Stimulated activated CD8-positive, alpha-beta memory T cell treated with anti-CD3 and anti-CD28 coated beads, Interleukin-12 subunit alpha, Interleukin-12 subunit beta, amount 100 ng/mL, for 24 hours (primary cell): ENCODE results near the gene APCDD1L.

ENCODE experiments used
- DNase-seq: peaks from one replicate; pipeline ENCODE4 v3.0.0-alpha.2; 2020; ENCODE audit errors: extremely low read depth

The APCDD1L gene

DNA sequence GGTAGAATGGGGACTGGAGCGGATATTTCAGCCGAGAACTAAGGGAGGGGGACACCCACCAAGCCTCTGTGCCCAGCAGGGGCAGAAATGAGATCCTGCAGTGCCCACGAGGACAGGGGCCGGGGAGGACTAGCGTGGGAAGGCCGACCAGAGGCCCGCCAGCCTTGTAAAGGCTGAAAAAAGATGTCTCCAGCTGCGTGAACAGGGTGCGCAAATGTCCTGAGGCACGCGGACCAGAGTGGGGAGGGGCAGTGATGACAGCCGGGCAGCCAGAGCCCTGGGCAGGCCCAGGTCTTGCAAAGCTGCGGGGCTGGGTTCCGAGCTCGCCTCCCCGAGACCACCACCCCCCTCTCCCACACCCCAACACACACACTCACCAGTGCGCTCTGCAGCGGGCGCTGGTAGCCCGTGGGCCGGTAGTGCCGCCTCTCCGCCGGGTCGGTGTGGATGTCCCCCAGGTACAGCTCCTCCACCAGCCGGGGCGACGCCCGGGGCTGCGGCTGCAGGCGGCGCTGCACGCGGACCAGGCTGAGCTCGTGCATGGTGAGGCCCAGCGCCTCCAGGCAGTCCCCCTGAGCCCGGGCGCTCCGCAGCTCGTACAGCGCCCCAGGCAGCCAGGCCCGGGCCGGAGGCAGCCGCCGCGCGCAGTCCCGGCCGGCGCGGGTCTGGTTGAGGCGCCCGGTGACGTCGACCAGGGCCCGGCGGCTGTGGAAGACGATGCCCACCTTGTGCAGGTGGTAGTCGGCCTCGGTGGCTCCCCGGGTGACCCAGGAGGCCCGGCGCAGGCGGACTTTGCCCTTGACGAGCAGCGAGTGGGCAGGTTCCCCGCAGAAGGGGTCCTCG, 48.2 kb downstream of the APCDD1L start:
- DNase-seq: no peak

DNA sequence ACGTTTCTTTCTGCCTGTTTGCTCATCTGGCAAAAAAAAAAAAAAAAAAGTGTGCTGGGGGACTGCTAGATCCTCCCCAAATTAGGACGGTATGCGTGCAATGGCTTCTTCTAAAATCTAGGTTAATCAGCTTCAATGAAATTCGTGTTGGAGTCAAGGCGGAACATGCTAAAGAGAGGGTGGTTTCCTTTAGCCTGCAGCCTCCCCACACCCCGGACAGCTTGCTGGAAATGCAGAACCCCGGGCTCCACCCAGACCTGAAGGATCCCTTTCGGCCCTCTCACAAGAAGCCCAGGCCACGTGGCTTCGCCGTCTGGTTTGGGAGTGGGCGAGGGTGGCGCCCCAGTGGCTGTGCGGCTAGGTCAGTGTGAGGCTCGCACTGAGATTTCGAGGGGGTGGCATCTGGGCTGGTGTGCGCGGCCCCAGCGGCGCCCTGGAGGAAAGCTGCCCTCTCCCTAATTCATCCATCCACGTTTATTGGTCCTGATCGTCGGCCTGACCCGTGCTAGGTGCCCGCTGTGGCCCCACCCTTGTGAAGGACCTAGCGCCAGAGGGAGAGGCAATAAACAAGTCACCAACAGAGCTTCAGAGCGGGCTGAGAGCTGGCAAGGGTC, 49.0 kb downstream of the APCDD1L start:
- DNase-seq: no peak

DNA sequence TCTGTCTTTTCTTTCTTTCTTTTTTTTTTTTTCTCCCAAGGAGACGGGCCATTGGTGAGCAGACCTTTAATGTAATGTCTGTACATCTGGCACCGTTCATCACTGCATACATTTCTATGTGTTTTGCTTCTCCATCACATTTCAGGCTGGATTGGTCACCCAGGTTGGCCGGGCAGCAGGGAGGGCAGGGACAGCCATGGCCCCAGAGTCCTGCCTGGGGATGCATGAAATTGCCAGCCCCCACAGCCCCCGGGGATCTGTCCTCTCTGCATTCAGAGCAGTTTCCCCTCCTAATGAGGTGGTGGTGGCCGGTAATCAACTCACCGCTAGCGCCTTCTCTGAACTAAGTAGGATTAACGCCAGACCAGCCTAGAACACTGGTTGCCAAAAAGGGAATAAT, 50.4 kb downstream of the APCDD1L start:
- no peak for DNase-seq

DNA sequence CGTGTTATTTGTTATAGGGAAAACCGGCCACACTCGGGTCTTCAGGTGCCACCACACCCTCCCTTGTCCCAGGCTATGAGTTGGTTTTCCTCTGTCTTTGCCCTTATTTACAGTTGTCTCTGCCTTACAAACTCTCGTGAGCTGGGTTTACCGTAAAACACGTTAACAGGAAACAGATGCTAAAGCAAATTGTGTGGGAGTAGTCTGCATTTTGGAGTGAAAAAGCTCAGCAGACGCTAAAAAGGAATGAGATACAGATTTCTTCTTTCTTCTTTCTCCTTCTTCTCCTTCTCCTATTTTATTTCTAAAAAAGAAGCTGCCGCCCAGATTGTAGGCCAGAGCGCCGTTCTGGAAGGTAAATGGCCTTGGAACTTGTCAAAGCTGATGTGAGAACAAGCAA, 51.9 kb downstream of the APCDD1L start:
- no peak for DNase-seq

DNA sequence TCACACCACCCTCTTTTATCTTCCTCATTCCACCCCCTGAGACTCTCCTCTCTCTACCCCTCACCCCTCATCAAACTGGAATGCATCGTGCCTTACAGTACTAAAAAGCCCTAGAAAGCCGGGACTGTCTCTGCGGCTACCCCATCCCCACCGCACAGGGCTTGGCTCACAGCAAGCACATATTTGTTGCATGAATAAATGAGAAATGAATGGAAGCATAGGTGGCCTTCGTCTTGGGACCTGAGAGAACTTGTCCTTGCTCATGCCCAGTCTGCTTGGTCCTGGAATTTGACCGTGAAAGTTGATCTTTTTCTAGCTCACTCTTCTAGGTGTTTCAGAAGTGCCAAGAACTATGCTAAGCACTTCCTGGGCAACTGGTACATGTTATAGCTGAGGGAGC, 53.3 kb downstream of the APCDD1L start:
- DNase-seq: no peak

DNA sequence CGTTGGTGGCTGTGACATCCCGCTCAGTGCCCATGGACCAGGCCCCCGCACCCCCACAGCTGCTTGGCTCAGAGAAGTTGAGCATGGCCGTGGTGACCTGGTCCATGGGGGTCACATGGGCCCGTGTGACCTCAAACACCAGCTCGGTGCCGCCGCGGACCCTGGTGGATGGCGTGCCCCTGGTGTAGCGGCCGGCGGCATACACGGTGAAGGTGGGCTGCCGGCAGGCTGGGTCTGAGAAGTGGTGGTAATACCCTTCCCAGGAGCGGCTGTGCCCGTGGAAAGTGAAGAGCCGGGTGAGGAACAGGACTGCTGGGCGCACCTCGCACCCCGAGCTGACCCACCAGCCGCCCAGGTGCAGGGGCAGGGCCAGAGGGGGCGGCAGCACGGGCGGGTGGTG, 54.1 kb downstream of the APCDD1L start:
- no peak for DNase-seq

DNA sequence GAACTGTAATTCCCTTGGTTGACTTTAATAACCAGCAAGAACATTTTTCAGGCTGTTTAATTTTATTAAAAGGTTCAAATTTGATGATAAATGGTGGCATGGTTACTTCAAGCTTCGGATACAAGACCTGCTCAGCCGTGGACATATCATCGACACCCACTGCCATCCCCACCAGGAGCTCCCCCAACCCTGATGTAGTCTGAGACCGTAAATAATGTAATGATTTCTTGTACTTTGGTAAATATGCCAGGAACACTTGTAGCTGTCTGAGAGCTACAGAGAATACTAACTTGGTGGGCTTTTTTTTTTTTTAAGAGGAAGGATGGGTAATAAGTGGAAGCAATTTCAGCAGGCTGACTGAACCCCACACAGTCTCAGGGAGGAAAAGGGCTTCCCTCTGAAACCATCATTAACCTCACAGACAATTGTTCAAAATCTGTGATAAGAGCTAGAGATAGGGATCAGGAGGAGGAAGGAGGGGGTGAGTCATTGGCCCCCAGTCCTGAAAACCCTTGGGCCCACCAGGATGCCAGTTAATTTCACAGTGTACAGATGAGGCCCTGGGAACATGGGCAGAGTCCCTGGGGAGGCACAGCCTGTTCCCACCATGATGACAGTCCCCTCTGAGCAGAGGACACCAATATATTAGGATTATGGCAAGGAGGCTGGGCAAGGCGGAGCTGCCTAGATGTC, 56.0 kb downstream of the APCDD1L start:
- no peak for DNase-seq

DNA sequence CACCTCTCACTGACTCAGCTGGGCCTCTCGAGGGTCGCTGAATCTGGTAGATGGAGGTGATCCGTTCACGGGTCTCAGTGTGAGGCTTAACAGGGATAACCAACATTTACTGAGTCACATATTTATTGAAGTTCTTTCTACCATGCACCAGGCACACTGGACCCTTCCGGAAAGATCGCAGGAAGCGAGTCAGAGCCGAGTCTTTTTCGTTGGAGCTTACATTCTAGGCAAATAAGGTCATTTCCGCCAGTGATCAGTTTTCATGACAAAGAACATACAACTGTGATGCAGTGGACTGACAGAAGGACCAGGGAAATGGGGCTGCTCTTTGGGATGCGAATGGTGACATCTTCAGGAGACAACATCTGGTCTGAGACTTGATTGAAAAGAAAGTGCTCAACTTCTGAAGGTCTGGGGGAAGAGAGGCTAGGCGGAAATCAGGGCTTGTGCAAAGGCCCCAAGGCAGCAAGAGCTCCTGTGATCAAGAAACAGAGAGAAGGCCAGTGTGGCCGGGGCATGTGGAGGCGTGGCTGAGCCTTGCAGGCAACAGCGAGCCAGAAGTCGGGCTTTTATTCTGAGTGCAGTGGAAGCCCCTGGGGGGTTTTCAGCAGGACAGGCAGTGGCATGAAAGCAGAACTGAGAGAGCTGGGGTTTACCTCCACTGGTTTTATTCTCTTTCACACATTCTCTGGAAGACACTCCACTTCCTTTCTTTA, 56.7 kb downstream of the APCDD1L start:
- DNase-seq: no peak

DNA sequence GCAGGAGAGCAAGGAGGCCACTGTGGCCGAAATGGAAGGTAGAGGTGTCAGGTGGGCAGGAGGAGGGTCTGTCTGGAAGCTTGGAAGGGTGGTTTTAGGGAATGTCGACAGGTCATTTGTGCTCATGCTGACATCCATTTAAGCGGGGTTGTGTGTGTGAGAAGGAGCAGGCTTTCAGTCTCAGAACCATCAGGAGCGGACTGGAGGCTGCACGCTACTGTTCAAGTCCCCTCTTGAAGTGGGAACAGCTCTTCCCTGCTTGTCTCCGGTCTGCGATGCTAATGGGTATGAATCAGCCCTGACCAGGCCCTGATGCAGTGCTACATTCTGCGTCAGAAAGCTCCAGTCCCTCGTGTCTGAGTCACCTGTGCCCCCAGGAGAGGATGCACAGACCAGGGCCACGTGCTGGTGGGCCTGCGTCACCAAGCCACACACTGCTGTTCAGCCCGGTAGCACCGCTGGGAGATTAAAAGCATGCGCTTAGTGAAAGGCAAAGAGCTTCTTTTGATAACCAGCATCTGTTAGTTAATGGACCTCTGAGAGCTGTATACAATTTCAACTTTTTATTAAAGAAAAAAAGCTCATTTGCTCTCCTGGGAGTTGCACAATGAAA, 58.0 kb downstream of the APCDD1L start:
- DNase-seq: no peak

DNA sequence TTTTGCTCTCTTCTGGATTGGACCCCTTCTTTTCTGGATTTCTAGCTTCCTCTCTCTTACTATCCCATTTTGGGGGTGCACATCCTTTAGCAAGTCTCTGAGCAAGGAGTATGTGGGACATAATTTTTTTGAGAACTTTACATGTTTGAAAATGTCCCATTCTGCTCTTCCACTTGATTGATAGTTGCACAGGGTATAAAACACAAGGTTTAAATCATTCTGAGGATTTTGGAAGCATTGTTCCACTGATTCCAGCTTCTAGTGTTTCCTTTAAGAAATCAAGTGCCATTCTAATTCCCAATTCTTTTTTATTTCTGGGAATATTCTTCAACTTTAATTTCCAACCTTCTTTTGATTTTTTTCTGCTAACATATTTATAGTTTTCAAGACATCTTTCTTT, 60.7 kb downstream of the APCDD1L start:
- DNase-seq: no peak

DNA sequence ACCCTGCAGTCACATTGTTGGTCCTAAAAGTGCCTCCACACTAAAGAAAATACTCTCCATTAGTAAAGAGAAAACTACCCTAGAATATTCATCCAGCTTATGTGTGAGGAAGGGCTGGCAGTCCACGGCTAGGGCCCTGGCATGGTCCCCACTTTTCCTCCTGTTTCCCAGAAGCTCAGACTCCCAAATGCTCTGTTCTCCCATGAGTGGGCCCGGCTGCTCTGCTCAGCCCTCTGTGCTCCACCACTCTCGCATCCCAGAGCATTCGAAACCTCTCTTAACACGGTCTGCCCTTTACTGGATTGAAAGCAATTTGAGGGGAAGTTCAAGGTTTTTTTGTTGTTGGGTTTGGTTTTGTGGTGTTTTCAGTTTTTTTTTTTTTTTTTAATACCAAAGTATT, 61.8 kb downstream of the APCDD1L start:
- DNase-seq: no peak

DNA sequence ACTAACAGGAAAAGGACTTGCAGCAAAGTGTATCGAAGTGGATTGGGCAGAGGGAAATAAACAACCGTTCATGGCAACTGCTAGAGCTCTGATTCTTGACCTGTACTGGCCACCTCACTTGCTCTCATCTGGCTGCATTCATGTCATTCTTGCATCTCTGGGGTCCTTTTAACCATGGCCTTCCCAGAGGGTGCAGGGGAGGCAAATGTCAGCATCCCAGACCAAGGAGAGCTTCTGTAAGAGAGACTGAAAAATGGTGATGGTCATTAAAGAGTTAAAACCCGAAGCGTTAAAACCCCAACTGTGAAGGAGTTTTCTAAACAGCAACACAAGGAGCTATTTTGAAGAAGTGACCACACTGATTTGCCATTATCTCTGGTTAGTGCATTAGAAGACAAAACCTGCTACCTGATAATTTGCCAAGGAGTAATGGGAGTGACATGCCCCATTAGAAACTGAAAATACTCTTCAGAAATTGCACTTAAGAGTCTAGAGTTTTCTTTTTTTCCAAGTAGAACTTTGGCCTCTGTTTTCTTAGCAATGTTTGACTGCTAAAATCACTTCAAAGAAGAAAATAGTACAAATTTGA, 62.4 kb downstream of the APCDD1L start:
- DNase-seq: no peak

DNA sequence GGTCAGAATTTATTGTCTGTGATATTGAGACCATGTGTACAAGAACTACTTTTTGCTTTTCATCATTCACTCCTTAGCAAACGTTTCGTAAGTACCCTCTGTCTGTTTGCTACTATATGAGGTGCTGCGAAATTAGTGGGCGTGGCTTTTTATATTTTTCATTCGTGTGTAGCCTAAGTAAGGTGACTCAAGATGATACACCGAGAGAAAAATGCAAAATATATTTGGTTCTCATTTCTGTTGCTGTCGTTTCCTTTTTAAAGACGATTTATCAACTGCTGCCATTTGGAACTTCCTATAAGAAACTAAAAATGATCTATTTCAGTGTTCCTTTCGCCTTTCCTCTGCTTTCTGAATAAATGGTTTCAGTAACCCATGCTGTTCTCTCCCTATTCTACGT, 64.9 kb downstream of the APCDD1L start:
- DNase-seq: no peak

DNA sequence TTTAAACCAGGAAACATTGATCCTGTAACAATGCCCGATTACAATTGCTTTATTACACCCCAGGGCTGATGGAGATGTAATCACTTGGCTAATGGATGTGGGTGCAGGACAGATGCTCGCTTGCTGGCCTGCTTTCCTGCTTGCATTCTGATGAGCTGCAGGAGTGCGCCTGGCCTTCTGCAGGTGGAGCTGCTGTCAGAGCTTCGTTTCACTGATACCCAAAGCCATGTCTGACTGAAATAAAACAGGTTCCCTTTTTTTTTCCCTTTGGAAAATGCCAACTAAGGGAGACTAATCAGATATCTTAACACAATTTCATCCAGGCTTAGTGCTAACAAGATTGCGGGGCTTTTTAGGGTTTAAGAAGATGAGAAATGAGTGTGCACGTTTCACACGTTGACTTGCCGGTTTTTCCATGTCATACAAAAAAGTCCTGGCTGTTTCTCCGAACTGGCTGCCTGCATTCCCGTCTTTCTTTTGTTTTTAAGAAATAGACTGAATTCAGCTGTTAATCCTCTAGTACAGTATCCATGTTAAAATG, 65.4 kb downstream of the APCDD1L start:
- DNase-seq: no peak

DNA sequence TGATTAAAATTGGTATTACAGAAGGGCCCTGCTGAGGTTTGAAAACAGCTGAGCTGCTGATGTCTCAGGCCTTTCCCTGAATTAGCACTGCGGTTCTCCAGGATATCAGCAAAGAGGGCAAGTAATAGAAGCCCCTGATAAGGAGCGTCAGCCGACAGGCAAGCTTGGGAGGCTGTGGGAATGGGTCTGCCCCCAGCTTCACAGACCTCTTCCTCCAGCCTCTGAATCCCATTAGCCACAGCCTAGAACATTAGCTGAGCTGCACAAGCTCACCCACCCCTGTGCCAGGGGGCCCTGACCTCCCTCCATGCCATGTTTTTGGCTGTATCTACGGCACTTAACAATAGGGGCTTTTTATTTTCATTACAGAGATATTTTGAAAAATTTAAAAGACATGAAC, 66.2 kb downstream of the APCDD1L start:
- no peak for DNase-seq

DNA sequence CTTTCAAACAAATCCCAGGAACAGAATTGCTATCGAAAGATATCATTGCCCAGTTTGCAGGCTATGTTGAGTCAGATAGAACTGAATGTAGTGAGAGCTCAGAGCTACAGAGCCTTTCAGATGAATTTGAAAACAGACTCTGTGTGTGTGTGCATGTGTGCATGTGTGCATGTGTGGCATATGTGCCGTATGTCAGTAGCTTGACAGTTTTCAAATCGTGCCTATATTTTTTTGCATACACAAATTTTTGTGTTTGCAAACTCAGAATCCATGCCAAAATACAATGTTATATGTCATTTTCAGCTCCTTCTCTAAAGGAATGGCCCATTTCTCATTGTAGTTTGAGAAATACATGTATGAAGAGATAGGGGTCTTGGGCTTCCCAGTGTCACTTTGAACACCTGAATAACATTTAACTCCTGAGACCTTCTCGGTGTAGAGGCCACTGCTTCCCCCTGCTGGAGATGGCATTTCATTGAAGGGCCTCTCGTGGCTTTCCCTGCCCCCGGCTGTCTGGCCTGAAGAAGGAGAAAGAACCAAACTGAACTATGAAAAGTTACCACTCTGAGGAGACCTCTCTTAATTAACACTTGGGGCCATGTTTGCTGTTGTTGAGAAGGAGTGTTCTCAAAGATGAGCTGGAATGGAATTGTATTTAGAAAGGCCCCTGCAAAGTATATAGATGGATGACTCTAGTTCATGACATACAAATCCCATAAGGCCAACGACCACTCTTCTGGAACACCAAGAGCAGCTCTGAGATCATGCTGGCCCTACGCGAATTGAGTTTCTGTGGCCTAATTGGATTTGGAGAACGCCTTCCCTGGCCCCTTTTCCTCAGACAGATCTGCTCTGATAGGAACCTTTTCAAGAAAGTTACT, 67.4 kb downstream of the APCDD1L start:
- DNase-seq: no peak

DNA sequence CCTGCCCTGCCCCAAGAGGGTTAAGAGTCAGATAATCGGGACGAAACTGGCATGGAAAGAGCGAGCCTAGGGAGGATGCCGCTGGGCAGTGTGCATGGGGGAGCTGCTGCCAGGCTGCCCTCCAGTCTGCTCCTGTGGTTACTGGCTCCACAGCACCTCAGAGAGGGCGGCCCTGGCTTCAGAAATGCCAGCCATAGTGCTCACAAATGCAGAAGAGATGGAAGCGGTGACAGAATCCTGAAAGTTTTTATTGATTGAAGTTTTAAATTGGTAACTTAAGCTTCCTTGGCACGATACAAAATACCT, 68.3 kb downstream of the APCDD1L start:
- DNase-seq: no peak

DNA sequence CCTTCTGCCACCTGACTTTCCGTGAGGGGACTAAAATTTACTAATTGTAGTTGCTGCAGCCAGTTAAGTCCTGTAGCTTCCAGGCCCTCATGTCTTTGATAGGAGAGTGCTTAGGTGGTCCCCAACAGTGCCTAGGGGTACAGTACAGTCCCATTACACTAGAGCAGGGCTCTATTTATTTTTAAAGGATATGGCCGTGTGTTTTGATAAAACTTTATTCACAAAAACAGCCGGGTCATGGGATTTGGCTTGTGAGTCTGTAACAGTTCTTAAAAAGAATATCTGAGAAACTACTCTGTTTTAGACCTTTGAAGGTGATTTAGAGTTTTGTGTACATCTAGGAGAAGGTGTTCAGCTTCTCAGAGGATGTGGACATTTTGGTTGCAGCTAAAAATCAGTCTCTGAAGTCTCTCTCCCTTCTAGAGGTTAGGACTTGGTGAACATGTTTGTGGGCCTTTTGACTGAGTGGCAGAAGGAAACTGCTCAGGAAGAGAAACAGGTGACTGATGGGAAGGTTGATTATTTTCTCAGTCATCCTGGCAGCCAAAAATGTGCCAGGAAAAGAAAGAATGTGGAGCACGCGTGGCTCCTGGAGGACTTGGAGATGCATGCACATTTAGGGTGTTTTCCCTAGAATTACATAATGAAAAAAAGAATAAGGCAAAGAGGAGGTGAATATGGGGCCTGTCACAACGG, 68.8 kb downstream of the APCDD1L start:
- DNase-seq: no peak

DNA sequence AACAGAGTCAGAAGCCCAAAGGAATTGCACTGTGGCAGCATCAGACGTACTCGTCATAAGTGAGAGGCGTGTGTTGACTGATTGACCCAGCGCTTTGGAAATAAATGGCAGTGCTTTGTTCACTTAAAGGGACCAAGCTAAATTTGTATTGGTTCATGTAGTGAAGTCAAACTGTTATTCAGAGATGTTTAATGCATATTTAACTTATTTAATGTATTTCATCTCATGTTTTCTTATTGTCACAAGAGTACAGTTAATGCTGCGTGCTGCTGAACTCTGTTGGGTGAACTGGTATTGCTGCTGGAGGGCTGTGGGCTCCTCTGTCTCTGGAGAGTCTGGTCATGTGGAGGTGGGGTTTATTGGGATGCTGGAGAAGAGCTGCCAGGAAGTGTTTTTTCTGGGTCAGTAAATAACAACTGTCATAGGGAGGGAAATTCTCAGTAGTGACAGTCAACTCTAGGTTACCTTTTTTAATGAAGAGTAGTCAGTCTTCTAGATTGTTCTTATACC, 70.4 kb downstream of the APCDD1L start:
- DNase-seq: no peak

DNA sequence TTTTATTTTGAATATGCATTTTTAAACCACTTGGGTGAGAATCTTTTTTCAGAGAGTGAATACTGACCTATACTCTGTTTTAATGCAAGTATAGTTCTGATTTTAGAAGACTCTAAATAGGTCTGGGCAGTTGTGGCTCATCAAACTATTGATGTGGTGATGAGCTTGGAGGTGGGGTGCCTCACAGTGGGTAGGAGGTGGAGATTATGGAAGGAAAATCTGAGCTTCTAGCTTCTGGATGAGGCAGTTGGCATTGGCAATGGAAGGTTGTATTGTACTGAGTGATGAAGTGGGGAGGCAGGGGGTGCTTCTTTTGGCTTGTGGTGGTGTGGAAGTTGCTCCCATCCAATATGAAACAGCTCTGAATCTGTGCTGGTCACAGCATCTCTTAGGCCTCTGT, 73.5 kb downstream of the APCDD1L start:
- DNase-seq: no peak
